ENCODE results near the gene HS6ST3. TPM values are rescaled to one million over a fixed set of nuclear protein-coding genes. Genes with fewer than 3 reads are reported as not detected.

HS6ST3 gene
- total RNA-seq, 1 donor from 2014 or later, result under 0.01 TPM

- FAIRE-seq (no peak), DNase-seq (ENCODE audit: low read depth) (no peak)
- no peak overlapping the region for H3K4me3 ChIP-seq (ENCODE audit: low read depth, low read length)
- H3K36me3 ChIP-seq (ENCODE audit: control insufficient read depth, insufficient read depth, low read length), result no peaks in the 10 kb centered on the region
- no peaks in the 10 kb centered on the region for H3K27me3 ChIP-seq (ENCODE audit: control insufficient read depth, insufficient read depth, low read length)
- TF ChIP-seq CTCF (IDR thresholded peaks at IDR 0.05; ENCODE audit: insufficient read depth, low read length, severe bottlenecking), result no peak
Measured at GRCh38 chr13:96248103-96248502, 158.2 kb downstream of the HS6ST3 start.

GRCh38 chr13:96248996-96249395, 159.1 kb downstream of the HS6ST3 start:
- Histone ChIP-seq H3K36me3 (ENCODE audit: control insufficient read depth, insufficient read depth, low read length) (no peaks in the 10 kb centered on the region), H3K27me3 (ENCODE audit: control insufficient read depth, insufficient read depth, low read length) (no peaks in the 10 kb centered on the region), H3K4me3 (ENCODE audit: low read depth, low read length) (no peak overlapping the region)
- DNase-seq (ENCODE audit: low read depth) (no peak), FAIRE-seq (no peak)
- TF ChIP-seq CTCF (IDR thresholded peaks at IDR 0.05; ENCODE audit: insufficient read depth, low read length, severe bottlenecking), result no peak

- no peak overlapping the region for H3K4me3 ChIP-seq (ENCODE audit: low read depth, low read length)
- no peaks in the 10 kb centered on the region for H3K36me3 ChIP-seq (ENCODE audit: control insufficient read depth, insufficient read depth, low read length)
- FAIRE-seq (no peak), DNase-seq (ENCODE audit: low read depth) (no peak)
- H3K27me3 ChIP-seq (ENCODE audit: control insufficient read depth, insufficient read depth, low read length), result no peaks in the 10 kb centered on the region
- TF ChIP-seq CTCF (IDR thresholded peaks at IDR 0.05; ENCODE audit: insufficient read depth, low read length, severe bottlenecking), result no peak
Measured at GRCh38 chr13:96252903-96253302, 163.0 kb downstream of the HS6ST3 start.

GRCh38 chr13:96273196-96273595, 183.3 kb downstream of the HS6ST3 start:
- FAIRE-seq, result no peak
- TF ChIP-seq CTCF (IDR thresholded peaks at IDR 0.05; ENCODE audit: insufficient read depth, low read length, severe bottlenecking), result no peak
- Histone ChIP-seq H3K4me3 (ENCODE audit: low read depth, low read length) (no peak overlapping the region), H3K27me3 (ENCODE audit: control insufficient read depth, insufficient read depth, low read length) (no peaks in the 10 kb centered on the region), H3K36me3 (ENCODE audit: control insufficient read depth, insufficient read depth, low read length) (no peaks in the 10 kb centered on the region)
- DNase-seq (ENCODE audit: low read depth), result no peak

- Histone ChIP-seq H3K27me3 (ENCODE audit: control insufficient read depth, insufficient read depth, low read length) (no peaks in the 10 kb centered on the region), H3K36me3 (ENCODE audit: control insufficient read depth, insufficient read depth, low read length) (no peaks in the 10 kb centered on the region), H3K4me3 (ENCODE audit: low read depth, low read length) (no peak overlapping the region)
- DNase-seq (ENCODE audit: low read depth) (no peak), FAIRE-seq (no peak)
- TF ChIP-seq CTCF (IDR thresholded peaks at IDR 0.05; ENCODE audit: insufficient read depth, low read length, severe bottlenecking), result no peak
Measured at GRCh38 chr13:96274046-96274445, 184.1 kb downstream of the HS6ST3 start.

- no peak for DNase-seq (ENCODE audit: low read depth)
- Histone ChIP-seq H3K36me3 (ENCODE audit: control insufficient read depth, insufficient read depth, low read length) (no peaks in the 10 kb centered on the region), H3K4me3 (ENCODE audit: low read depth, low read length) (no peak overlapping the region), H3K27me3 (ENCODE audit: control insufficient read depth, insufficient read depth, low read length) (no peaks in the 10 kb centered on the region)
- no peak for TF ChIP-seq CTCF (IDR thresholded peaks at IDR 0.05; ENCODE audit: insufficient read depth, low read length, severe bottlenecking)
- no peak for FAIRE-seq
Measured at GRCh38 chr13:96279904-96280303, 190.0 kb downstream of the HS6ST3 start.

Measured in bronchial epithelial cell (primary cell).